ENCODE measurements around the gene PRKCE.

Gene PRKCE

GRCh38 chr2:46007412-46007811, 355.9 kb downstream of the PRKCE start:
- DNase-seq: no peak

DNA sequence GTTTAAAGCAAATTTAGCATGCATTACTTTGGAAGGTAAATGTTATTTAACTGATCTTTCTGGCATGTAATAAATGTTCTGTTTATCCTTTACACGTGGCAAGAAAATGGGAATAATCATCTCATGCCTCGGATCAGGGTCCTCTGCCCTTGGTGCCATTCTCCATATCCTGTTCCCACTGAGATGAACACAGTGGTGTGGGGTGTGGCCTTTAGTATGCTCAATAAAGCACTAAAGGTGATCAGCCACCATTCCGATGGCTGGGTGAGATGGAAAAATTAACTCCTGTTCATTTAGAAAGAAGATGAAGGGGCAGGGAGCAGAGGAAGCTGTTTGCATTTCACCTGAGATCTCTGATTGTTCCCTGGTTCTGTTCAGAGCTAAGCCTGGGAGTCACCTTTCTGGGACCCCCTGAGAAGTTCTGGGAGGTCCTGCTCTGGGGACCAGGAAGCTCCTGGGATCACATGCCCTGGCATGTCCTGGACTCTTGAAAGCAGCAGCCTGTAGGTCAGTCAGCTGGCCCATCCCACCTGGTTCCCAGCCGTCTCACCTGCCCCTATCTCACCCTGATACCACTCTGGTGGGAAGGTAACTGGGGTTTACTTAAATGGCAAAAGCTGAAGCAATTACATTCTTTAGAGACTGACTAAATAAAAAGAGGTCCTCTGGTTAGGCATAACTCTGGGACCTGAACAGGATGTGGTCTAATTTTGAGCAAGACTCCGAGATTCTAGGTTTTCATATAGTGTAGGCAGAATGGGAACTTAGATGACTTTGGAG, 356.8 kb downstream of the PRKCE start:
- DNase-seq: no peak

DNA sequence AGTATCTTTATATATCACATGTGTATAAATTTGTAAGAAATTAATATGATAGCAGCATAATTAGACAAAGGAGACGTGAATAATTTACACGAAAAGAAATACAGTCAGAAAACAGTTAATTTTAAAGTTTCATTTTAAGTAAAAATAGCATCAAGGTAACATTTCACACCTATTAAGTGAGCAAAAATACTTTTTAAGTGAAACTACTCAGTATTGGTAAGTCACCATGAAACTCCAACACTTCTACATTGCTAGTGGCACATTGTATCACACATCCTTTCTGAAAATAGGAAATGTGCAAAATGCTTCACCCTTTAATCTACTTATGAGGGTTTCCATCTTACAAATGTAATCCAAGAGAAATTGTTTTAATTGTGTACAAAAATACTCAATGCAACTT, 357.8 kb downstream of the PRKCE start:
- DNase-seq: no peak

GRCh38 chr2:46009772-46010171, 358.3 kb downstream of the PRKCE start:
- DNase-seq: no peak

- DNase-seq: no peak
Measured at GRCh38 chr2:46010223-46010924, 358.9 kb downstream of the PRKCE start.

DNA sequence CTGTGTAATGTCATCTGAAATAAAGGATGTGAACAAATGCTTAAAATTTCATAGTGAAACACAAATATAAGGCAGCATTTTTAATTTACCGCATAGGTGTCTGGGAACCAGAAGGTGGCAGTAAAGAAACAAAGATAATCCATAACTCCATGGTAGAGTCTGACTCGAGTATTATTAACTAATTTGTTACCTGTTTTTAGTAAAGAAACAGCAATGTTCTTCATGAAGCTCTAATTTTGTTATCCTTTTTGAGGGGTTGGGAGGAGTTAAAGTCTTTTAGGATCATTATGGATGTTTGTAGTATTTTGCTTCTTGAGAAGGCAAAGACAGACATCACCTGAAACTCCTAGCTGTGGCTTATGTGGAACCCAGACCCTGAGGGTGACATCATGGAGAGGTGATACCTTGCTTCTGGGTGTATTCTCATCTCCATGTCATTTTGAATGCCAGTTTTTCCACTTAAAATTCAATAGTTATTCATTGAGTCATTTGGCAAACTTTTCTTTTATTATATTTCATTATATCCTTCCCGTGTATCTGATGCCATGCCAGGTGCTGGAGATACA, 359.5 kb downstream of the PRKCE start:
- DNase-seq: peak; percentile 56

- no peak for DNase-seq
Measured at GRCh38 chr2:46012618-46013240, 361.3 kb downstream of the PRKCE start.

DNA sequence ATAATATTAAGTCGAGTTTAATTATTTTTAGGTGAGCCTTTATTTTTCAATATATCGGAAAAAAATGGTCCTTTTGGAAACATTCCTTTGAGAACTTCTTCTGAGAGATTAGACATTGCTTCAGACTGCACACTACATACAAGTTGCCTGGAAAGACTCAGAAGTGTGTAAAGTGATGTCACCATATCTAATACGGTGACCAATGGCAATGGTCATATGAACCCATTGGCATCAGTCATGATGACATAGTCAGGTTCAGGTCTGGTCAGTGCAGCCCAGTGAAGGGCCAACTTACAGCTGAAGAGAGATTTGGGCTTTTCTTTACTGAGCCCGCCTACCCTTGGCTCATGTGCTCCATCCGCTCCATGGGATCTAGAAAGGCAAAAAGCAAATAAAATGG, 362.3 kb downstream of the PRKCE start:
- no peak for DNase-seq

GRCh38 chr2:46014911-46015654, 363.6 kb downstream of the PRKCE start:
- no peak for DNase-seq

GRCh38 chr2:46015671-46016070, 364.2 kb downstream of the PRKCE start:
- DNase-seq: no peak

- no peak for DNase-seq
Measured at GRCh38 chr2:46016091-46016490, 364.6 kb downstream of the PRKCE start.

- no peak for DNase-seq
Measured at GRCh38 chr2:46018773-46019591, 367.5 kb downstream of the PRKCE start.

DNA sequence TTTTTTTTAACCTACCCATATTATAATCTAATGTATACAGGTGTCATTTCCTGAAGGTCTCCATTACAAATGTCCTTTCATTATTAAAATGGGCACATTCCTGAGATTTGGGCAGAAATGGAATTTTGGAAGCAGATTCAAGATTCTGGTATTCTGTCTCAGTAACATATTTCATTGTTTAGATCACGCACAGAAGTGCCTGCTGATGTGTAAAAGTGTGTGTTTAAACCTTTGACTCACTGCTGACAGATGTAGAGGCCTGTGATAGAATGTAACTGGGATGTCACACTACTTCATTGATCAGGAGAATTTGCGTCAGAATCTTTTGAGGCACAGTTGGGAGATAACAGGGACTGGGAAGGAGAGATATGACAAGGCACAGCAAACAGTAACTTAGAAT, 368.9 kb downstream of the PRKCE start:
- no peak for DNase-seq

DNA sequence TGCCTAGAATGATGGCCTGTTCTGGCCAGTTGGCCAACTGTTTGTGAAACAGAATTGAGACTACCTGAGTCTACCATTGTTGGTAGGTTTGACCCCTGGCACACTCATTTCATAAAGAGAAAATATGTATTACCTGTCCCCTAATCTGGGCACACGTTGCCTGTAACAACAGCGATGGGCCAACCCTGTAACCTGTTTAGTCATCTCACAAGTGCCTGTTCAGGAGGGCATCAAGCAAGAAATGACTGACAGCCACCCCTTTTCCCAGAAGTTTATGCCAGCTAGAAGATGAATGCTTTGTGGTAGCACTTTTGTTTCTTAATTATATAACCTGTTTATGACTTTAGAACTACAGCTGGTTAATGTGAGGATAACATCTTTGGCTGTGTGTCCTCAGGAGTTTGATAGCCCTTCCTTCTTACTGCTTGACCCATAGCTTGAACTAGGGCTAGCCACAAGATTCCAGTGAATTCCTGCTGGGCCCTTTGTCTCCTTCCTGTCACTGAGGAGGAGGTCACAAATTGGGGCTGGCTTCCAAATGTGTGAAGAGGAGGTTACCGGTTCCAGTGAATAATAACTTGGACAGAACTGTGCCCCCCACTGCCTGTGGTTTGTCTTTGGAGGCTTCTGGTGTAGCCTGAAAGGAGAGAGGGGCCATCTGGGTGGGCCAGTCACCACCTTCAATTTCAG, 371.8 kb downstream of the PRKCE start:
- no peak for DNase-seq

- no peak for DNase-seq
Measured at GRCh38 chr2:46024146-46024779, 372.8 kb downstream of the PRKCE start.

DNA sequence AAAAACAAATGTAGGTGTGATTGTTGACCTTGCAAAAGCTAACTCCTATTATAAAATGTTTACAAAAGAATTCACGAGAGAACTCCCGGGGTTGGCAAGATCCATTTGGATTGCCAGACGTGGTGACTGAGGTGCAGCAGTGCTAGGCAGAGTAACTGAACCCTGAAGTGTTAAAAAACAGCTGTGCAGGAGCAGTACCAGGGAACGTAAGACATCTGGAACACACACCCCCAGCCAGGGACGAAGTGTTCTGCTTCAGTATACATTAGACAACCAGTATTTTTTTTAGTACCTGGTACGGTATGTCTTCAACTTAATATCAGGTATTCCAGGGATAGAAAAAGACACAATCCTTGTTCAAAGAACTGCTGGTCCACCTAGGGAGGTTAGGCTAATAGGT, 373.6 kb downstream of the PRKCE start:
- no peak for DNase-seq

GRCh38 chr2:46025676-46026075, 374.2 kb downstream of the PRKCE start:
- DNase-seq: no peak

DNA sequence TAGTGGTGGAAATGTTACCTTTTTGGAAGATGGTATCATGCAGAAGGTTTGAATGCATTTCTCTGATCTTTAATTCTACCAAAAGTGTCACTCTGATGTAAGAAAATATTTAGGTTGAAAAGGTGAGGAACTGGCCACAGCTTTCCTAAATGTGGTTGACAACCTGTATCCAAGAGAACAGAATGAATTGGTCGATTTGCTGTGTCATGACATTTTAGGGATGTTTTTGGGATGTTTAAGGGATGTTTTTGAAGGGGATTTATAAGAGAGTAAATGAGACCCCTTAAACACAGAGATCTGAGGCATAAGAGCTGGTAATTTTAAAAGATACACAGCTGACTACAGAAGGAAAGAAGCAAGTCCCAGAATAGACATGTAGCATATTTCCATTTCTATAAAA, 375.0 kb downstream of the PRKCE start:
- no peak for DNase-seq

- no peak for DNase-seq
Measured at GRCh38 chr2:46029332-46029811, 377.9 kb downstream of the PRKCE start.

- no peak for DNase-seq
Measured at GRCh38 chr2:46030330-46030729, 378.9 kb downstream of the PRKCE start.
